BJ (cell line): ENCODE results near the gene FMNL2. TPM values are rescaled to one million over a fixed set of nuclear protein-coding genes. Genes with fewer than 3 reads are reported as not detected.

Experiments
- CTCF ChIA-PET: fragments of 350-600 bp; formaldehyde crosslinking; extraction: SDS; loops from one replicate; lab custom pipeline; 2021; ENCODE audit warnings: antibody characterized with exemption, inconsistent platforms; lab: Yijun Ruan, JAX
- POLR2A ChIA-PET: fragments of 300-600 bp; sonication (Branson Sonifier 250); formaldehyde crosslinking; extraction: SDS; loops from one replicate; lab custom pipeline; 2021; ENCODE audit warnings: antibody characterized with exemption; lab: Charles Lee
- DNase-seq: peaks from one replicate; pipeline ENCODE4 v3.0.0-alpha.2; 2011; ENCODE audit warnings: low read depth
- H3K27me3 ChIP-seq: 2 replicates; pipeline ENCODE4 v1.6.0; 2011; ENCODE audit warnings: low read length; ENCODE audit not compliant: control insufficient read depth, insufficient read depth
- H3K36me3 ChIP-seq: 2 replicates; pipeline ENCODE4 v1.5.1; 2011; ENCODE audit warnings: low read length; ENCODE audit not compliant: control insufficient read depth, insufficient read depth
- H3K4me3 ChIP-seq: 2 replicates; pipeline ENCODE4 v1.5.1; 2011; ENCODE audit warnings: low read depth, mild to moderate bottlenecking, control low read depth, low read length
- polyA plus RNA-seq: library from polyadenylated mRNA; depleted of rRNA; stranded (reverse); fragments of >200 nt; gene quantifications from 2 replicates; pipeline ENCODE4 v1.2.3, GENCODE V29; 2011
- TF ChIP-seq, protein P1 (sequence below): IDR thresholded peaks from 2 replicates; pipeline ENCODE4 v1.5.1; 2011; ENCODE audit warnings: low read depth, mild to moderate bottlenecking, control low read depth, inconsistent platforms, low read length, moderate library complexity; ENCODE audit not compliant: insufficient read depth

FMNL2 gene
- polyA plus RNA-seq, 1 experiment = 2.4 TPM

DNA sequence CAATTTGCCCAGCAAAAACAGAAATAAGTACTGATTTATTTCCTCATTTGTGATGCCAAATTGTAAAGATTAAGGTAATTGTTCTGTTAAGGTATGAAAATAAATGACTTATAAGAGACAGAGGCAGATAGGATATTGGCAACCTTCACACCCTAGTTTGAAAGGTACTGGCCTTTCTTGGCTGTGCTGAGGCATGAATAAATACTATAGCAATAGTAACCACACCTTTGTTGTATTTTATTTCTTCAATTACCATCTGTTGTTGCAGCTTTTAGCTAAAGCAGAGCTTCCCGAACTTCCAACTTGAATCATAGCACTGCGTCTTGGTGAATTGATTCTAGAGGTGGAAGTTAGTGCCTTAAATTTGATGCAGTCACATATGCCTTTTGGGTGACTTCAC lies 55.9 kb downstream of the FMNL2 start:
- TF ChIP-seq, protein P1, sequence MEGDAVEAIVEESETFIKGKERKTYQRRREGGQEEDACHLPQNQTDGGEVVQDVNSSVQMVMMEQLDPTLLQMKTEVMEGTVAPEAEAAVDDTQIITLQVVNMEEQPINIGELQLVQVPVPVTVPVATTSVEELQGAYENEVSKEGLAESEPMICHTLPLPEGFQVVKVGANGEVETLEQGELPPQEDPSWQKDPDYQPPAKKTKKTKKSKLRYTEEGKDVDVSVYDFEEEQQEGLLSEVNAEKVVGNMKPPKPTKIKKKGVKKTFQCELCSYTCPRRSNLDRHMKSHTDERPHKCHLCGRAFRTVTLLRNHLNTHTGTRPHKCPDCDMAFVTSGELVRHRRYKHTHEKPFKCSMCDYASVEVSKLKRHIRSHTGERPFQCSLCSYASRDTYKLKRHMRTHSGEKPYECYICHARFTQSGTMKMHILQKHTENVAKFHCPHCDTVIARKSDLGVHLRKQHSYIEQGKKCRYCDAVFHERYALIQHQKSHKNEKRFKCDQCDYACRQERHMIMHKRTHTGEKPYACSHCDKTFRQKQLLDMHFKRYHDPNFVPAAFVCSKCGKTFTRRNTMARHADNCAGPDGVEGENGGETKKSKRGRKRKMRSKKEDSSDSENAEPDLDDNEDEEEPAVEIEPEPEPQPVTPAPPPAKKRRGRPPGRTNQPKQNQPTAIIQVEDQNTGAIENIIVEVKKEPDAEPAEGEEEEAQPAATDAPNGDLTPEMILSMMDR = no peak
- POLR2A ChIA-PET = no interaction called here
- no peak for DNase-seq
- no peak overlapping the region for H3K4me3 ChIP-seq
- CTCF ChIA-PET = no interaction called here
- H3K27me3 ChIP-seq = no peaks in the 10 kb centered on the region
- no peaks in the 10 kb centered on the region for H3K36me3 ChIP-seq

DNA sequence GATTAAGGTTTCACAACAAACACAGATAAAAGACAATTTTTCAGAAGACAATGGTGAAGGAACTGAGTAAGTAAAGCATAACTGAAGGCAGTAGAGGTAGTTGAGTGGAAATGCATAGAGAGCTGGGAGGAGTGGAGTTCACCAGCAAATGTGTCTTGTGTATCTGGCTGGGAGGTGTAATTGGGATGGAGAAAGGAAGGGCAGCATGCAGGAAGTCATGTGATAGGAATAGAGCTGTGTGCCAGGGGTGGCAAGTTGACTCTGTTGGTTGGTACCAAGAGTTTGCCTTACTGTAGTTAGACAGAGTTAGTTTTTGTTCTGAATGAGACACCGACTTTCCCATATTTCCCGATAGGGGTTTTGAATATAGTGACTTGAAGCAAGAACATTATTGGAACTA lies 56.3 kb downstream of the FMNL2 start:
- Histone ChIP-seq H3K4me3 (no peak overlapping the region), H3K36me3 (no peaks in the 10 kb centered on the region), H3K27me3 (no peaks in the 10 kb centered on the region)
- ChIA-PET CTCF (interaction anchor here (0.8 kb wide), 1 partner anchor 13 kb away, joined by 3 read pairs; no protein-coding TSS in a partner anchor), POLR2A (no interaction called here)
- DNase-seq = no peak
- TF ChIP-seq, protein P1 = no peak

DNA sequence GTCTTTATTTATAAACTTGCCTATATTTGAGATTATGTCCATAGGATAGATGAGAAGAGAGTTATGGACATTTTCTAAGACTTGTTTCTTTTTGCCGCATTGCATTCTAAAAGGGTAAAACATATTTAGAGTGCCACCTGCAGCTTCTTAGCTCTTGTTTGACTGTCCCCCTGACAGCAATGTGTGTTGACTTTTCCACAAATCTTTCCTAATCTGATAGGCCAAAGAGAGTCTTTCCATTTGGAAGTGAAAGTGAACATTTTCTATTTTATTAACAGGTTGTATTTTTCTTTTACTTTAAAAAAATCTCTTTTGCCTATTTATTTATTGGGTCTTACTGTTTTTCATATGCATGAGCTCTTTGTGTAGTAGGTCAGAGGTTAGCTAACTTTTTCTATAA lies 58.4 kb downstream of the FMNL2 start:
- POLR2A ChIA-PET = no interaction called here
- DNase-seq = no peak
- no peaks in the 10 kb centered on the region for H3K27me3 ChIP-seq
- no peak overlapping the region for H3K4me3 ChIP-seq
- TF ChIP-seq, protein P1 = no peak
- H3K36me3 ChIP-seq = no peaks in the 10 kb centered on the region
- CTCF ChIA-PET = no interaction called here

DNA sequence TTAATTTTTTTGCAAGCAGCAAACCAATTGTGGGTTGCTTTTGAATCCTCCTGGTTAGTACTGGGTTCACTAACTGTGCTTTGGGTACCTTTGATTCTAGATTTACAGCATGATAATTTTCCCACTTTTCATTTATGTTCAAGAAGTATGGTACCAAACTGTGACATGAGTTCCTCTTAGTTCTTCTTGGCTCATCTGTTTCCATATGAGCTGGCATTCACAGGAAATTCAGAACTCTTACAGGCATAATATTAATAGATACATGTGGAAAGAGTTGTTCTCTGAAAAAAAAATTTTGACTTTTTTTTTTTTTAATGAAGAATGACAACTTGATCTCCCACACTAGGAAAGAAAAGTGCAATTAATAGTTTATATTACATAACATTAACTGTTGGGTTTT lies 59.4 kb downstream of the FMNL2 start:
- H3K4me3 ChIP-seq = no peak overlapping the region
- ChIA-PET POLR2A (no interaction called here), CTCF (interaction anchor here (0.8 kb wide), 1 partner anchor 11 kb away, joined by 4 read pairs; no protein-coding TSS in a partner anchor)
- no peak for DNase-seq
- TF ChIP-seq, protein P1 = no peak
- H3K27me3 ChIP-seq = no peaks in the 10 kb centered on the region
- H3K36me3 ChIP-seq = no peaks in the 10 kb centered on the region

DNA sequence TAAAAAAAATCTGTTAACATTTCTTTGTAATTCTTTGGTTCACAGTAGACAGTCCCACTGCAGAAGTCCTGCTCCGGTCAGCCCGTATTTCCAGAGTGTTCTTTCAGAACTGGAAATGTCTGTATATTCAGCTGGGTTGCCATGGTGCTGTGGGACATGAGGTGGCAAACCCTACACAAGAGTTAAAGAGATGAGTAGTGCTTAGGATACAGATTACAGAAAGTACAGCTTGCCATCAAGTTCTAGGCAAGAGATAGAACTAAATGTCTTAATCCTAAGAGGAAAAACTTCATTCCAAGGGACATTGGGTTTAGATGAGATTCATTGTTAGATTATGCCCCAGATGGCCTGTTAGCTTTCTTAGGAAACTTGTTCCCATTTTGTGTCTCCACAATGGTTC lies 60.1 kb downstream of the FMNL2 start:
- POLR2A ChIA-PET = no interaction called here
- H3K36me3 ChIP-seq = no peaks in the 10 kb centered on the region
- DNase-seq = no peak

More for the DNA sequence above, 60.1 kb downstream of the FMNL2 start:
- CTCF ChIA-PET = interaction anchor here (0.8 to 1.4 kb wide), 3 partner anchors 9 to 10 kb away, joined by 3 to 4 read pairs (median 4); no protein-coding TSS in a partner anchor
- H3K27me3 ChIP-seq = no peaks in the 10 kb centered on the region
- TF ChIP-seq, protein P1 = no peak
- H3K4me3 ChIP-seq = no peak overlapping the region
